Measurements from ENCODE around the gene ZP1.

- no peak for TF ChIP-seq MAX (IDR thresholded peaks at IDR 0.05)
- TF ChIP-seq JUND (IDR thresholded peaks at IDR 0.05; ENCODE audit: low read length), result no peak
- TF ChIP-seq RFX5 (IDR thresholded peaks at IDR 0.05; ENCODE audit: borderline replicate concordance, low read depth, low read length), result no peak
- TF ChIP-seq PHF8 (conservative IDR thresholded peaks at IDR 0.05; ENCODE audit: low read depth, low read length), result no peak
- no peak for TF ChIP-seq POLR2A (IDR thresholded peaks at IDR 0.05; ENCODE audit: control extremely low read depth in 1 of 2, low read depth in 2 of 2, low read length in 2 of 2)
- TF ChIP-seq SIRT6 (IDR thresholded peaks at IDR 0.05; ENCODE audit: low read length), result no peak
- no peak for TF ChIP-seq CTCF (IDR thresholded peaks at IDR 0.05; ENCODE audit: control extremely low read depth in 1 of 3, insufficient read depth in 1 of 3, low read depth in 1 of 3, low read length in 3 of 3)
- no peak for TF ChIP-seq NRF1 (IDR thresholded peaks at IDR 0.05; ENCODE audit: low read depth, low read length)
- no peak for TF ChIP-seq YY1 (IDR thresholded peaks at IDR 0.05; ENCODE audit: low read depth, low read length)
- TF ChIP-seq ATF2 (IDR thresholded peaks at IDR 0.05; ENCODE audit: low read length), result no peak
Observed at GRCh38 chr11:60870733-60871377, 3.5 kb downstream of the ZP1 start.
